HepG2 (cell line): ENCODE measurements around the gene TFPI. TPM values are rescaled to one million over a fixed set of nuclear protein-coding genes. Genes with fewer than 3 reads are reported as not detected.
A peak's percentile ranks its signal among the peaks of the same experiment; 100 is the strongest.

Experiments used
- CCDC6 ChIP-seq: sonication (generic); formaldehyde crosslinking; IDR thresholded peaks from 2 replicates; pipeline ENCODE4 v1.8.1; 2022; ENCODE audit warnings: mild to moderate bottlenecking, missing genetic modification reagents, moderate library complexity
- DMAP1 ChIP-seq: IDR thresholded peaks from 2 replicates; pipeline ENCODE4 v1.6.1; 2016
- GLMP ChIP-seq: sonication (generic); formaldehyde crosslinking; IDR thresholded peaks from 2 replicates; pipeline ENCODE4 v1.9.0; 2021; ENCODE audit warnings: missing genetic modification reagents, mild to moderate bottlenecking, borderline replicate concordance
- HOXD1 ChIP-seq: sonication (generic); formaldehyde crosslinking; IDR thresholded peaks from 2 replicates; pipeline ENCODE4 v1.5.0; 2020; ENCODE audit warnings: missing genetic modification reagents
- RXRB ChIP-seq: IDR thresholded peaks from 2 replicates; pipeline ENCODE4 v1.6.1; 2016; ENCODE audit warnings: borderline replicate concordance, missing genetic modification reagents, missing compliant biosample characterization
- SP1 ChIP-seq, 2 experiments: fragments of 450-650 bp in 1 of 2; sonication (generic) in 1 of 2; formaldehyde crosslinking in 1 of 2; IDR thresholded peaks; 2 replicates each; pipeline versions ENCODE4 v1.4.0 to v1.6.1; 2016 to 2020; ENCODE audit warnings: missing genetic modification reagents in 1 of 2
- SP5 ChIP-seq: IDR thresholded peaks from 2 replicates; pipeline ENCODE4 v1.6.1; 2016; ENCODE audit warnings: low read depth, borderline replicate concordance
- SRY ChIP-seq: sonication (generic); formaldehyde crosslinking; IDR thresholded peaks from 2 replicates; pipeline ENCODE4 v1.8.0; 2022; ENCODE audit warnings: mild to moderate bottlenecking, missing genetic modification reagents
- ZBTB7B ChIP-seq: sonication (generic); formaldehyde crosslinking; IDR thresholded peaks from 2 replicates; pipeline ENCODE4 v1.4.0; 2020; ENCODE audit warnings: missing genetic modification reagents
- ZNF253 ChIP-seq: sonication (generic); formaldehyde crosslinking; IDR thresholded peaks from 2 replicates; pipeline ENCODE4 v1.8.0; 2022; ENCODE audit warnings: mild to moderate bottlenecking, missing genetic modification reagents, borderline replicate concordance
- ZNF407 ChIP-seq: sonication (generic); formaldehyde crosslinking; IDR thresholded peaks from one replicate; pipeline ENCODE4 v1.5.1; 2020; ENCODE audit warnings: mild to moderate bottlenecking, missing genetic modification reagents; ENCODE audit errors: not compliant biosample characterization
- ZNF44 ChIP-seq: sonication (generic); formaldehyde crosslinking; IDR thresholded peaks from 2 replicates; pipeline ENCODE4 v1.5.1; 2020; ENCODE audit warnings: mild to moderate bottlenecking, missing genetic modification reagents
- ZNF550 ChIP-seq: sonication (generic); formaldehyde crosslinking; IDR thresholded peaks from 2 replicates; pipeline ENCODE4 v1.4.0; 2020; ENCODE audit warnings: mild to moderate bottlenecking, missing genetic modification reagents, borderline replicate concordance
- ZNF644 ChIP-seq: IDR thresholded peaks from 2 replicates; pipeline ENCODE4 v1.6.1; 2016; ENCODE audit warnings: low read depth
- ZNF670 ChIP-seq: sonication (generic); formaldehyde crosslinking; IDR thresholded peaks from 2 replicates; pipeline ENCODE4 v1.8.0; 2022; ENCODE audit warnings: mild to moderate bottlenecking, missing genetic modification reagents, borderline replicate concordance
- ZNF691 ChIP-seq: sonication (generic); formaldehyde crosslinking; IDR thresholded peaks from 2 replicates; pipeline ENCODE4 v1.4.0; 2020; ENCODE audit warnings: missing genetic modification reagents, low read depth, mild to moderate bottlenecking, borderline replicate concordance
- ZNF883 ChIP-seq: sonication (generic); formaldehyde crosslinking; IDR thresholded peaks from 2 replicates; pipeline ENCODE4 v1.5.1; 2020; ENCODE audit warnings: mild to moderate bottlenecking, missing genetic modification reagents; ENCODE audit errors: not compliant biosample characterization
- polyA plus RNA-seq, 8 experiments: library from polyadenylated mRNA; depleted of rRNA in 3 of 8; stranded (reverse) in 7 of 8; unstranded in 1 of 8; fragments of >200 nt; fragmentation: Illumina TruSeq in 4 of 8; extraction: Trizol in 4 of 8; gene quantifications; 2 replicates each; pipeline versions ENCODE4 v1.2.1 to v1.2.3, GENCODE V29; 2011 to 2016; ENCODE audit warnings: low read depth in 4 of 8, missing spikeins in 1 of 8, mixed read lengths in 1 of 8; ENCODE audit not compliant: insufficient read depth in 1 of 8
- total RNA-seq, 5 experiments: library from RNA; depleted of rRNA; stranded (reverse); fragments of >200 nt; fragmentation: Illumina TruSeq; extraction: Trizol; gene quantifications; 2 replicates each; pipeline ENCODE4 v1.2.3, GENCODE V29; 2016; ENCODE audit warnings: low read depth in 1 of 5

Gene TFPI
- total and polyA plus RNA-seq, 2 of the 13 experiments (the other 11 are each of a cell fraction or from before 2014, with no cell fraction given): 301 to 436 TPM

- TF ChIP-seq ZNF253 (CRISPR knock-in tag): no peak
- TF ChIP-seq ZNF883 (CRISPR knock-in tag): peak; percentile 90
- no peak; the same call in 1 of the 2 replicates for TF ChIP-seq ZNF44 (CRISPR knock-in tag)
- peak; percentile 64; the same call in 1 of the 2 replicates for TF ChIP-seq ZNF670
- peak; percentile 75 for TF ChIP-seq ZNF644 (CRISPR knock-in tag)
- peak; percentile 85 for TF ChIP-seq ZNF407 (CRISPR knock-in tag)
- 0 out of 2 replicates have a peak, but pooled peaks have one; percentile 60 for TF ChIP-seq SRY (CRISPR knock-in tag)
- TF ChIP-seq ZBTB7B (CRISPR knock-in tag): 0 out of 2 replicates have a peak, but pooled peaks have one; percentile 33
- 0 out of 2 replicates have a peak, but pooled peaks have one; percentile 29 for TF ChIP-seq HOXD1 (CRISPR knock-in tag)
- no peak for TF ChIP-seq SP5 (CRISPR knock-in tag)
- peak; percentile 31 for TF ChIP-seq RXRB
- TF ChIP-seq SP1 (IDR thresholded peaks at IDR 0.05): no peak
- TF ChIP-seq SP1 (CRISPR knock-in tag; IDR thresholded peaks at IDR 0.05): peak; percentile 61
- peak; percentile 93 for TF ChIP-seq CCDC6 (CRISPR knock-in tag)
- TF ChIP-seq ZNF691 (CRISPR knock-in tag): peak; percentile 94; the same call in 1 of the 2 replicates
- peak; percentile 42 for TF ChIP-seq DMAP1 (CRISPR knock-in tag)
- TF ChIP-seq ZNF550: no peak
- no peak for TF ChIP-seq GLMP (CRISPR knock-in tag)
Observed at GRCh38 chr2:187461294-187462261, 92.7 kb downstream of the TFPI start (continued).
